Uterus (tissue), 2 donors: ENCODE measurements around the gene SPATS2L.

ENCODE experiments used
- POLR2A ChIP-seq, 2 donors: fragments of 450-650 bp; IDR thresholded peaks; one replicate each; pipeline ENCODE4 v1.6.1; 2016; ENCODE audit warnings: antibody characterized with exemption in 2 of 2, mild to moderate bottlenecking in 1 of 2, moderate library complexity in 1 of 2
- TF ChIP-seq, protein P1 (sequence below), 4 experiments: fragments of 200-600 bp in 2 of 4; fragments of 450-650 bp in 2 of 4; sonication (generic) in 2 of 4; IDR thresholded peaks; one replicate each; pipeline ENCODE4 v1.5.1; 2016 to 2019; ENCODE audit warnings: antibody characterized with exemption in 4 of 4, mild to moderate bottlenecking in 2 of 4, moderate library complexity in 1 of 4

GRCh38 chr2:200278694-200279316 lies 27.7 kb upstream of the SPATS2L start:
- TF ChIP-seq, protein P1, sequence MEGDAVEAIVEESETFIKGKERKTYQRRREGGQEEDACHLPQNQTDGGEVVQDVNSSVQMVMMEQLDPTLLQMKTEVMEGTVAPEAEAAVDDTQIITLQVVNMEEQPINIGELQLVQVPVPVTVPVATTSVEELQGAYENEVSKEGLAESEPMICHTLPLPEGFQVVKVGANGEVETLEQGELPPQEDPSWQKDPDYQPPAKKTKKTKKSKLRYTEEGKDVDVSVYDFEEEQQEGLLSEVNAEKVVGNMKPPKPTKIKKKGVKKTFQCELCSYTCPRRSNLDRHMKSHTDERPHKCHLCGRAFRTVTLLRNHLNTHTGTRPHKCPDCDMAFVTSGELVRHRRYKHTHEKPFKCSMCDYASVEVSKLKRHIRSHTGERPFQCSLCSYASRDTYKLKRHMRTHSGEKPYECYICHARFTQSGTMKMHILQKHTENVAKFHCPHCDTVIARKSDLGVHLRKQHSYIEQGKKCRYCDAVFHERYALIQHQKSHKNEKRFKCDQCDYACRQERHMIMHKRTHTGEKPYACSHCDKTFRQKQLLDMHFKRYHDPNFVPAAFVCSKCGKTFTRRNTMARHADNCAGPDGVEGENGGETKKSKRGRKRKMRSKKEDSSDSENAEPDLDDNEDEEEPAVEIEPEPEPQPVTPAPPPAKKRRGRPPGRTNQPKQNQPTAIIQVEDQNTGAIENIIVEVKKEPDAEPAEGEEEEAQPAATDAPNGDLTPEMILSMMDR (IDR thresholded peaks at IDR 0.05) = no peak
- TF ChIP-seq POLR2A (IDR thresholded peaks at IDR 0.05) = no peak
